Breast epithelium (tissue), 4 donors: ENCODE results near the gene AMOT. TPM values are rescaled to one million over a fixed set of nuclear protein-coding genes. Genes with fewer than 3 reads are reported as not detected.

ENCODE experiments used
- DNase-seq, 2 donors: peaks; one replicate each; pipeline ENCODE4 v3.0.0-alpha.2; 2019; ENCODE audit warnings: low spot score in 2 of 2
- H3K27ac ChIP-seq, 2 donors: fragments of 200-600 bp; sonication (generic) in 1 of 2; one replicate each; pipeline ENCODE4 v1.5.1; 2016 to 2019; ENCODE audit warnings: mild to moderate bottlenecking in 1 of 2
- H3K27me3 ChIP-seq, 2 donors: fragments of 200-600 bp; sonication (generic) in 1 of 2; one replicate each; pipeline versions ENCODE4 v1.5.1 to v1.6.0; 2017 to 2019; ENCODE audit warnings: control low read depth in 1 of 2, mild to moderate bottlenecking in 1 of 2
- H3K36me3 ChIP-seq: fragments of 200-600 bp; one replicate; pipeline ENCODE4 v1.5.1; 2019
- H3K4me1 ChIP-seq, 2 donors: fragments of 200-600 bp; sonication (generic); one replicate each; pipeline ENCODE4 v1.5.1; 2016 to 2019; ENCODE audit warnings: control low read depth in 1 of 2
- H3K4me3 ChIP-seq, 3 donors: fragments of 200-600 bp; sonication (generic); 1 replicate in 2 of 3; 2 replicates in 1 of 3; pipeline ENCODE4 v1.5.1; 2016 to 2019; ENCODE audit warnings: mild to moderate bottlenecking in 3 of 3, moderate library complexity in 2 of 3
- H3K9me3 ChIP-seq, 2 donors: fragments of 200-600 bp; sonication (generic) in 1 of 2; one replicate each; pipeline ENCODE4 v1.5.1; 2016 to 2019; ENCODE audit warnings: control low read depth in 1 of 2
- POLR2A ChIP-seq: fragments of 450-650 bp; IDR thresholded peaks from one replicate; pipeline ENCODE4 v1.6.1; 2016; ENCODE audit warnings: antibody characterized with exemption, mild to moderate bottlenecking, moderate library complexity
- POLR2AphosphoS5 ChIP-seq, 3 donors: sonication (generic); formaldehyde crosslinking; IDR thresholded peaks; one replicate each; pipeline ENCODE4 v1.6.1; 2017; ENCODE audit warnings: antibody characterized with exemption in 3 of 3
- intact Hi-C: fragments of 100-400 bp; cut with DNase I; formaldehyde crosslinking; loops from one replicate; pipeline ENCODE4 v1.15.1; 2023; ENCODE audit warnings: low total_unique reads
- total RNA-seq, 3 donors: library from RNA; depleted of rRNA; stranded (reverse); fragments of >200 nt; gene quantifications; one replicate each; pipeline ENCODE4 v1.1.0, GENCODE V29; 2016
- TF ChIP-seq, protein P1 (sequence below), 3 donors: fragments of 450-650 bp; IDR thresholded peaks; one replicate each; pipeline ENCODE4 v1.5.1; 2016 to 2017; ENCODE audit warnings: antibody characterized with exemption in 3 of 3, mild to moderate bottlenecking in 3 of 3, moderate library complexity in 3 of 3

Gene AMOT
- total RNA-seq, 3 donors from 2014 or later: 14.1 to 39.2 (median 23.0) TPM

DNA sequence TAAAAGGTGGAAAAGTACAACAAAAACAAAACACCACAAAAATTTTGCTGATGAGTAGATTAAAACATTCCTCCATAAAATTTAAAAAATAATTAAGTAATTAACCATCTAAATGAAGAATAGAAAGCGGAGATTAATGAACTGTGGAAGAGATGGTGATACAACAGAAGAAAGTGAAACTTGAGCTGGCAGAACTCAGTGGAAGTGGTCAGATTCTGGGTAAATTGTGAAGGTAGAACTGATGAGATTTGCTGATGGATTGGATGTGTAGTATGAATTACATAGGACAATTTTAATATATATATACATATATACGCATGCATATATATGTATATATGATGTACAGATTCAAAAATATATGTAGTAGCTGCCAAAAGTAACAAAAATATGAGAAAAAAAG is 73.9 kb downstream of the AMOT start:
- Histone ChIP-seq H3K27me3 (peaks cover 0 to 24% of the 10 kb centered on the region in 2 donors), H3K36me3 (no peaks in the 10 kb centered on the region), H3K27ac (no peak overlapping the region), H3K4me3 (no peak overlapping the region), H3K4me1 (no peaks in the 10 kb centered on the region), H3K9me3 (no peaks in the 10 kb centered on the region)
- no peak for DNase-seq
- no peak for TF ChIP-seq POLR2A
- TF ChIP-seq, protein P1, sequence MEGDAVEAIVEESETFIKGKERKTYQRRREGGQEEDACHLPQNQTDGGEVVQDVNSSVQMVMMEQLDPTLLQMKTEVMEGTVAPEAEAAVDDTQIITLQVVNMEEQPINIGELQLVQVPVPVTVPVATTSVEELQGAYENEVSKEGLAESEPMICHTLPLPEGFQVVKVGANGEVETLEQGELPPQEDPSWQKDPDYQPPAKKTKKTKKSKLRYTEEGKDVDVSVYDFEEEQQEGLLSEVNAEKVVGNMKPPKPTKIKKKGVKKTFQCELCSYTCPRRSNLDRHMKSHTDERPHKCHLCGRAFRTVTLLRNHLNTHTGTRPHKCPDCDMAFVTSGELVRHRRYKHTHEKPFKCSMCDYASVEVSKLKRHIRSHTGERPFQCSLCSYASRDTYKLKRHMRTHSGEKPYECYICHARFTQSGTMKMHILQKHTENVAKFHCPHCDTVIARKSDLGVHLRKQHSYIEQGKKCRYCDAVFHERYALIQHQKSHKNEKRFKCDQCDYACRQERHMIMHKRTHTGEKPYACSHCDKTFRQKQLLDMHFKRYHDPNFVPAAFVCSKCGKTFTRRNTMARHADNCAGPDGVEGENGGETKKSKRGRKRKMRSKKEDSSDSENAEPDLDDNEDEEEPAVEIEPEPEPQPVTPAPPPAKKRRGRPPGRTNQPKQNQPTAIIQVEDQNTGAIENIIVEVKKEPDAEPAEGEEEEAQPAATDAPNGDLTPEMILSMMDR (IDR thresholded peaks at IDR 0.05): no peak
- no peak for TF ChIP-seq POLR2AphosphoS5 (IDR thresholded peaks at IDR 0.05)
- intact Hi-C loops: no loop called here

DNA sequence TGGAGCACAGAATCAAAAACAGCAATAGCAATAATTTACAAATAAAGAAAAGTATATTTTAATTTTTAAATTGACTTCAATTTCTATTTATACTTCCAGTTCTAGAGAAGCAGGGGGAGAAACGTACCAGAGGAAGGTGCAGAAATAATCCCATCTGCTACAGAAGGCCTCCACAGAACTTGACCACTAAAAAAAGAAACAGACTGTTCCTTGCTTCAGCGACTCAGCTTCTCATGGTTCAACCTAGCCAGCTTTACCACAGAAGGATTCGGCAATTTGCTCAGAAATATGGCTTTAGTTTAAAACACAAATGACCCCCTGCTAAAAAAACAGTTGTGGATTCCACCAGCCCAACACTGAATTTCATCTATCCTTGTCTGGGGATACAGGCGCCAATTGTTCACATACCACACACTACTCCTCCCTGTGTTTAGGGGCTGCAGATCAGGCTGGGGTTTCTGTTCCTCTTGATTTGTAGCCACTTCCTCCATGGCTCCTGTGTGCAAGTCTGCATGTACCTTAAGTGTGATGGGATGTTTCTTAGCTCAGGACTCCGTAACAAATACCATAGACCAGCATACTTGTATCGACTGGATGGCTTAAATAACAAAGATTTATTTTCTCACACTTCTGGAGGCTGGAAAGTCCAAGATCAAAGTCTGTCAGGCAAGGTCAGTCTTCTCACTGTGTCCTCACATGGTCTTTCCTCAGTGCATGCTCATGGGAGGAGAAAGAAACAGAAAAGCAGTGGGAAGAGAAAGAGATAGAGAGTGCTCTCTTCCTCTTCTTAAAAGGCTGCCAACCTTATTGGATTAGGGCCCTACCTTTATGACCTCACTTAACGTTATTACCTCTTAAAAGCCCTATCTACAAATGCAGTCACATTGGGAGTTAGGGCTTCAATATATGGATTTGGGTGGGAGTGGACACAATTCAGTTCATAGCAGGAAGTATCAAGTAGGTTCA is 79.1 kb downstream of the AMOT start:
- H3K4me3 ChIP-seq: no peak overlapping the region
- H3K27me3 ChIP-seq: peaks cover 0 to 31% of the 10 kb centered on the region in 2 donors
- DNase-seq: no peak
- no peaks in the 10 kb centered on the region for H3K4me1 ChIP-seq
- H3K27ac ChIP-seq: no peak overlapping the region
- TF ChIP-seq POLR2AphosphoS5 (IDR thresholded peaks at IDR 0.05) (no peak), POLR2A (no peak)
- TF ChIP-seq, protein P1 (IDR thresholded peaks at IDR 0.05): no peak
- intact Hi-C loops: no loop called here
- H3K36me3 ChIP-seq: no peaks in the 10 kb centered on the region
- no peaks in the 10 kb centered on the region for H3K9me3 ChIP-seq

DNA sequence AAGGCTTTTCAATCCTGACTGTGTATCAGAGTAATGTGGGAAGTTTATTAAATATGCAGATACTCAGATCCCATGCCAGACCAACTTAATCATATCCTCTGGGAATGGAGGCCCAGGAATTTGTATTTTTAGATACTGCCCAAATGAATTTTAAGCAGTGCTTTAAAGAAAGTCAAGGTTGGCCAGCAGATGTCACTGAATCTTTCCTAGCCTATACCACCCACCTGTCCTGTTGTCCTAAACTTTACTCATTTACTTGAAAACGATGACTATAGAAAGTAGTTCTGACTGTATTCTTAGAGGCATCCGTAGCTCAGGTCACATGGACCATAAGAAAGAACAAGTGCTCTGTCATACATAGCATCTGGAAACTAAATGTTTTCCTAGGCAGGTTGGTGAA is 79.9 kb downstream of the AMOT start:
- H3K36me3 ChIP-seq: no peaks in the 10 kb centered on the region
- TF ChIP-seq POLR2AphosphoS5 (IDR thresholded peaks at IDR 0.05) (no peak), POLR2A (no peak)
- TF ChIP-seq, protein P1 (IDR thresholded peaks at IDR 0.05): no peak
- no peak overlapping the region for H3K27ac ChIP-seq
- no peaks in the 10 kb centered on the region for H3K4me1 ChIP-seq
- intact Hi-C loops: no loop called here
- no peaks in the 10 kb centered on the region for H3K9me3 ChIP-seq
- H3K27me3 ChIP-seq: peaks cover 0 to 36% of the 10 kb centered on the region in 2 donors
- H3K4me3 ChIP-seq: no peak overlapping the region
- DNase-seq: no peak

DNA sequence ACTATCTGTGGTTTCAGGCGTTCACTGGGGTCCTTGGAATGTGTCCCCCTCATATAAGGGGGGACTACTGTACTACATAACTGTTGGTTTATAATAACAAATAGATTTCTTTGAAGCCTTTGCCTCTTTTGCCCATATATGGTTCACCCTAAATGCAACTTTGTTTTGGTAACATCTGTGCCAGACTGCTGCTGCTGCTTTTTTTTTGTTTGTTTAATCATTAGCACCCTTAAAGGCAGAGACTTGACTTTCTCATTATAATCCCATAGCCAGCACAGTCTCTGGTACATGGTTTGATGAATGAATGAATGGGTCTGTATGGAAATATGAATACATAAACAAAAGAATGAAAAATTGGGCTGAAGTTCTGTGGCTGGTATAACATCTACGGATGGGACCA is 80.7 kb downstream of the AMOT start:
- no peak overlapping the region for H3K27ac ChIP-seq
- no peaks in the 10 kb centered on the region for H3K4me1 ChIP-seq
- no peak for DNase-seq
- no peak for TF ChIP-seq POLR2A
- TF ChIP-seq, protein P1 (IDR thresholded peaks at IDR 0.05): no peak
- no peak for TF ChIP-seq POLR2AphosphoS5 (IDR thresholded peaks at IDR 0.05)
- no peaks in the 10 kb centered on the region for H3K36me3 ChIP-seq
- no peak overlapping the region for H3K4me3 ChIP-seq
- no peaks in the 10 kb centered on the region for H3K9me3 ChIP-seq
- intact Hi-C loops: no loop called here
- H3K27me3 ChIP-seq: peaks cover 0 to 36% of the 10 kb centered on the region in 2 donors

DNA sequence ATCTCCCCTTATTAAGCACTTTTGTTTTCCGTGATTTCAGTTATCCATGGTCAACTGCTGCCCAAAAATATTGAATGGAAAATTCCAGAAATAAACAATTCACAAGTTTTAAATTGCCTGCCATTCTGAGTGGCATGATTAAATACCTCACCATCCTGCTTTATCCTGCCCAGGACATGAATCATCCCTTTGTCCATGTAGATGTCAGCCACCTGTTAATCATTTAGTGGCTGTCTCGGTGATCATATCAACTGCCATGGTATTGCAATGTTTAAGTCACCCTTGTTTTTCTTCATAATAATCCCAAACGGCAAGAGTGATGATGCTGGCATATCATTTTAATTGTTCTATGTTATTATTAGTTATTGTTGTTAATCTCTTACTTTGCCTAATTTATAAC is 81.1 kb downstream of the AMOT start:
- intact Hi-C loops: no loop called here
- no peak for DNase-seq
- TF ChIP-seq POLR2AphosphoS5 (IDR thresholded peaks at IDR 0.05): no peak
- no peak for TF ChIP-seq POLR2A
- TF ChIP-seq, protein P1 (IDR thresholded peaks at IDR 0.05): no peak
- Histone ChIP-seq H3K4me3 (no peak overlapping the region), H3K9me3 (no peaks in the 10 kb centered on the region), H3K36me3 (no peaks in the 10 kb centered on the region), H3K27me3 (peaks cover 0 to 36% of the 10 kb centered on the region in 2 donors), H3K27ac (no peak overlapping the region), H3K4me1 (no peaks in the 10 kb centered on the region)
